Adrenal gland (tissue), 12 donors: ENCODE results near the gene PNPLA8. TPM values are rescaled to one million over a fixed set of nuclear protein-coding genes. Genes with fewer than 3 reads are reported as not detected.

Experiments
- DNase-seq, 7 donors: peaks; one replicate each; pipeline ENCODE4 v3.0.0-alpha.2; 2019 to 2020
- H3K27ac ChIP-seq, 5 donors: fragments of 200-600 bp; sonication (generic) in 4 of 5; 1 replicate in 3 of 5; 2 replicates in 2 of 5; pipeline versions ENCODE4 v1.5.1 to v1.8.0; 2016 to 2020; ENCODE audit warnings: mild to moderate bottlenecking in 1 of 5
- H3K27me3 ChIP-seq: fragments of 200-600 bp; 2 replicates; pipeline ENCODE4 v1.8.0; 2021
- H3K36me3 ChIP-seq, 2 donors: fragments of 200-600 bp; replicated peaks in 1 of 2; 1 replicate in 1 of 2; 2 replicates in 1 of 2; pipeline versions ENCODE4 v1.5.1 to v1.8.0; 2018 to 2022
- H3K4me1 ChIP-seq, 2 donors: fragments of 200-600 bp; replicated peaks in 1 of 2; 1 replicate in 1 of 2; 2 replicates in 1 of 2; pipeline versions ENCODE4 v1.5.1 to v1.8.0; 2018 to 2021
- H3K4me3 ChIP-seq, 4 donors: fragments of 200-600 bp; sonication (generic) in 3 of 4; one replicate each; pipeline ENCODE4 v1.5.1; 2016 to 2018
- H3K9me3 ChIP-seq, 3 donors: fragments of 200-600 bp; sonication (generic) in 1 of 3; replicated peaks in 1 of 3; 1 replicate in 2 of 3; 2 replicates in 1 of 3; pipeline versions ENCODE4 v1.5.1 to v1.8.0; 2016 to 2021
- POLR2A ChIP-seq, 2 donors: fragments of 450-650 bp; IDR thresholded peaks; one replicate each; pipeline ENCODE4 v1.6.1; 2017; ENCODE audit warnings: antibody characterized with exemption in 2 of 2, mild to moderate bottlenecking in 2 of 2, moderate library complexity in 1 of 2
- WGBS, 4 donors: extraction: QIAGEN DNeasy Blood & Tissue Kit in 2 of 4; methylation state at CpG; one replicate each; pipeline versions ENCODE4 v1.1.5 to v1.1.7; 2013 to 2017; 5-methylcytosine and 5-hydroxymethylcytosine counted together
- intact Hi-C, 2 donors: fragments of 100-400 bp; cut with DNase I; formaldehyde crosslinking; loops; one replicate each; pipeline versions ENCODE4 v1.14.1 to v1.15.0; 2022 to 2023
- polyA plus RNA-seq, 3 donors: library from polyadenylated mRNA; stranded (reverse); fragments of 200-250 nt in 2 of 3; fragments of 350-450 nt in 1 of 3; fragmentation: Illumina TruSeq in 1 of 3; extraction: RNeasy Lipid Tissue Mini Kit (QIAGEN cat#74804) in 1 of 3; gene quantifications; one replicate each; pipeline ENCODE4 v1.2.3, GENCODE V29; 2013 to 2014
- total RNA-seq, 9 donors: library from RNA; depleted of rRNA in 4 of 9; stranded (reverse); fragments of >200 nt in 4 of 9; fragments of 120-200 nt in 1 of 9; fragmentation: NEBNext Ultra II Directional in 1 of 9; extraction: Animal tissue kit (Norgen Biotek cat#: 25700) in 1 of 9; gene quantifications; one replicate each; pipeline versions ENCODE4 v1.1.0 to v1.2.4, GENCODE V29; 2013 to 2023
- TF ChIP-seq, protein P1 (sequence below), 6 experiments: fragments of 450-650 bp in 4 of 6; fragments of 200-600 bp in 2 of 6; sonication (generic) in 1 of 6; IDR thresholded peaks; 1 replicate in 5 of 6; 2 replicates in 1 of 6; pipeline versions ENCODE4 v1.5.1 to v1.8.0; 2016 to 2021; ENCODE audit warnings: antibody characterized with exemption in 6 of 6, mild to moderate bottlenecking in 2 of 6, moderate library complexity in 1 of 6
- donor health status: healthy with polysubstance abuse.
- donor health status: Bipolar disorder and iron deficiency.
- donor health status: DM: yes; HTN: yes; CAD: no.
- donor health status: DM: no; HTN: no; CAD: no.
- donor health status: DM: no; HTN: no; CAD: no.
- donor health status: DM: yes; HTN: yes; CAD: no.

PNPLA8 gene
- total and polyA plus RNA-seq, 12 donors: 17.9 to 131 (median 50.5) TPM

DNA sequence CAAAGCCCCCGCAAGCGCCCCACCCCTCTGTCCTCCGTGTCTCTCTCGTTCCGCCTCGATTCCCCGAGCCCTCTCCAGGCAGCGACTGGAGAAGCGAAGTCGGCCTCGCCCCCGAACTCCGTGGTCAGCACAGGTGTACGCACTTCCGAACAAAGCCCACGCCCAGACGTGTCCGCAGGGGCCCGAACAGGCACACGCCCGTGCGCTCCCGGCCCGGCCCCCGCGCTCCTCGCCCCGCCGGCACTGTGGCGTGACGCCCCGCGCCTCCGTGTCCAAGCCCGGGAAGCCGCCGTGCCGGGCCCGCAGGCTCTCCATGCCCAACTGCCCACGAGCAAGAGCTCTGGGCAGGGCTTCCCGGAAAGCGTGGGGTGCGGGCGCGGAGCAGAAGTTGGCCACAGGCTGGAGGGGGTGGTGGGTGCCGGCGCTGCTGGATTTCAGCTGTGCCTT, 70.4 kb downstream of the PNPLA8 start:
- peak in 5 of 7 donors; percentile 33 to 70 (median 53) for DNase-seq
- intact Hi-C loops: loop anchor here in 1 of 2 donors (10.0 kb wide), 1 partner anchor 271 kb away; no protein-coding TSS in a partner anchor
- Histone ChIP-seq H3K4me3 (peak overlapping the region; percentile 65 to 83 (median 78)), H3K27me3 (no peaks in the 10 kb centered on the region), H3K27ac (peak overlapping the region; percentile 54 to 92 (median 78)), H3K4me1 (peaks cover 3 to 33% of the 10 kb centered on the region in 2 donors), H3K9me3 (no peaks in the 10 kb centered on the region), H3K36me3 (no peaks in the 10 kb centered on the region)
- 0 to 1% (median 1%) methylated on average over 6 to 47 of the region's 47 CpGs; no CpG with 5 or more reads in 1 of the 4 donors for WGBS, 4 donors
- TF ChIP-seq, protein P1, sequence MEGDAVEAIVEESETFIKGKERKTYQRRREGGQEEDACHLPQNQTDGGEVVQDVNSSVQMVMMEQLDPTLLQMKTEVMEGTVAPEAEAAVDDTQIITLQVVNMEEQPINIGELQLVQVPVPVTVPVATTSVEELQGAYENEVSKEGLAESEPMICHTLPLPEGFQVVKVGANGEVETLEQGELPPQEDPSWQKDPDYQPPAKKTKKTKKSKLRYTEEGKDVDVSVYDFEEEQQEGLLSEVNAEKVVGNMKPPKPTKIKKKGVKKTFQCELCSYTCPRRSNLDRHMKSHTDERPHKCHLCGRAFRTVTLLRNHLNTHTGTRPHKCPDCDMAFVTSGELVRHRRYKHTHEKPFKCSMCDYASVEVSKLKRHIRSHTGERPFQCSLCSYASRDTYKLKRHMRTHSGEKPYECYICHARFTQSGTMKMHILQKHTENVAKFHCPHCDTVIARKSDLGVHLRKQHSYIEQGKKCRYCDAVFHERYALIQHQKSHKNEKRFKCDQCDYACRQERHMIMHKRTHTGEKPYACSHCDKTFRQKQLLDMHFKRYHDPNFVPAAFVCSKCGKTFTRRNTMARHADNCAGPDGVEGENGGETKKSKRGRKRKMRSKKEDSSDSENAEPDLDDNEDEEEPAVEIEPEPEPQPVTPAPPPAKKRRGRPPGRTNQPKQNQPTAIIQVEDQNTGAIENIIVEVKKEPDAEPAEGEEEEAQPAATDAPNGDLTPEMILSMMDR (IDR thresholded peaks at IDR 0.05): no peak
- no peak for TF ChIP-seq POLR2A (IDR thresholded peaks at IDR 0.05)

DNA sequence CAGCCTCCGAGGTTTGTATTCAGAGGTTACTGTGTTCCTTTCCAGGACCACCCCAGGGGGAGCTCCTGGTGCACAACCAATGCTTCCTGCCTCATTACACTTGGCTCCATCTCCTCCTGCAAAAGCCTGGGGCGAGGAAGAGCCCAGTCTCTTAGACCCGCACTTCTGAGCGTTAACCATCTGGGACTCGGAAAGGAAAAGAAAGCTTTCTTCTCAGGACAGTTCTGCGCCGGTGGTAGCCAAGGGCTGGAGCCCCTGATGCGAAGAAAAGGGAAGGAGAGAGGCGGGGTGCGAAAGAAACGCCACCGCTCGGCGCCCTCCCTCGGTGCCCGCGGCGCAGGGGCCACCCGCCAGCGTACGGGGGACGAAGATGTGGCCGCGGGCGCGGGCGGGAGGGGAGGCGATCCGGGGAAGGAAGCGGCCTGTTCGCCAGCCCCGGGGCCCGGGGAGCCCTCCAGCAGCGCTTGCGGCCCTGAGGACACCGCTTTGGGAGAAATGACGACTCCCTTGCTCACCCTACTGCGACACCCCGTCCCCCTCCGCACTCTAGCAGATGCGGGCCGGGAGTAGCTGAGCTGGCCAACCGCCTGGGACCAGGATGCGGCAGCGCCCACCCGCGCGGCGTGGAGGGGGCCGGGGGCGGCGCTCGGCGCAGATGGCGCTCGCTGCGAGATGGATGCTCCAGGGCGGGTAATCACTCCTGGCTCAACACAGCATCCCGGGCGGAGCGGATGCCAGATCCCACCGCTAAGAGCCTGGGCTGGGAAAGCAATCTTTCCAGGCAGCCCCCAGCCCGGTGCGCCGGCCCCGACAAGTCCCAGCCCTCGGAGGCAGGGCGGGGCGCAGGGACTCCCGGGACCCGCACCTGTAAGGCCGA, 71.0 kb downstream of the PNPLA8 start:
- intact Hi-C loops: loop anchor here in 1 of 2 donors (10.0 kb wide), 1 partner anchor 270 kb away; no protein-coding TSS in a partner anchor
- peaks cover 4 to 33% of the 10 kb centered on the region in 2 donors for H3K4me1 ChIP-seq
- no peaks in the 10 kb centered on the region for H3K36me3 ChIP-seq
- H3K27ac ChIP-seq: peak overlapping the region in 4 of 5 donors; percentile 77 to 92 (median 84)
- DNase-seq: peak; percentile 43 to 65 (median 50)
- H3K27me3 ChIP-seq: no peaks in the 10 kb centered on the region
- WGBS, 4 donors: 1 to 2% (median 1%) methylated on average over 11 to 72 of the region's 72 CpGs
- peak overlapping the region; percentile 65 to 80 (median 71) for H3K4me3 ChIP-seq
- TF ChIP-seq, protein P1 (IDR thresholded peaks at IDR 0.05): no peak
- TF ChIP-seq POLR2A (IDR thresholded peaks at IDR 0.05): peak in 1 of 2 donors; percentile 35
- H3K9me3 ChIP-seq: no peaks in the 10 kb centered on the region

DNA sequence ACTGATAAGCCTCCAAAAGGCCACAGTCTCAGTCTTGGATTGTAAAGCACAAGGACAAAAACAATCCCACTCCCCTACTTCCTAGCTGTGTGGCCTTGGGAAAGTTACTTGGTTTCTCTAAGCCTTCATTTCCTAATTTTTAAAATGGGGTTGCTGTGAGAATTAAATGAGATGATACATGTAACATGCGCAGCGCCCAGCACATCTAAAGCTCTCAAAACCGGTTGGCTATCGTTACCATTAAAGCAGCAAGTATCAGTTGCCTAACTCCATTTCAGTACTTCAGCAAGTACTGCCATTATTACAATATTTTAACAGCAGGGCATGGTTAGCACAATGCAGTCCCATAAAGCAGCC, 71.6 kb downstream of the PNPLA8 start:
- no peak for DNase-seq
- peak overlapping the region; percentile 65 to 80 (median 71) for H3K4me3 ChIP-seq
- 19 to 42% (median 33%) methylated on average over 4 of the region's 4 CpGs for WGBS, 4 donors
- H3K27me3 ChIP-seq: no peaks in the 10 kb centered on the region
- intact Hi-C loops: loop anchor here in 1 of 2 donors (10.0 kb wide), 1 partner anchor 269 kb away; no protein-coding TSS in a partner anchor
- TF ChIP-seq, protein P1 (IDR thresholded peaks at IDR 0.05): no peak
- TF ChIP-seq POLR2A (IDR thresholded peaks at IDR 0.05): no peak
- no peaks in the 10 kb centered on the region for H3K9me3 ChIP-seq
- H3K27ac ChIP-seq: peak overlapping the region in 4 of 5 donors; percentile 77 to 92 (median 84)
- H3K4me1 ChIP-seq: peaks cover 10 to 36% of the 10 kb centered on the region in 2 donors
- H3K36me3 ChIP-seq: no peaks in the 10 kb centered on the region

DNA sequence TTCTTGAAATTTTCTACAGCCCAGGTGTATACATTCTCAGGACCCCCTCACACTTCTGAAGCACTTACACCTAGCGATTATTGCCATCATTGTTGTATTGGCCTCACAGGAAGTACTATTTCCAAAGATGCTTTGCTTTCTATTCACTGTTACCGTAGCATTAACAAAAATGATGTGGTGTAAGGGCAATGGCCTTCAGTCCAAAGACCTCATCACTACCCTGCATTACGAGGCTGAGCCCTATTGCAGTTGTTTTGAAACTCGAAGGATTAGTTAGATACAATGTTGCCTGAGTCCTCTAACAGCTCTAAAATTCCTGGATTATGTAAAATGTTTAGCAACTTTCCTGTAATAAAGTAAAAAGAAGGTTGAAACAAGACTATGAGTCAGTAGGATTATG, 72.6 kb downstream of the PNPLA8 start:
- H3K4me1 ChIP-seq: peaks cover 15 to 46% of the 10 kb centered on the region in 2 donors
- H3K27me3 ChIP-seq: no peaks in the 10 kb centered on the region
- 55 to 58% (median 58%) methylated on average over 4 of the region's 4 CpGs for WGBS, 4 donors
- peak overlapping the region in 2 of 5 donors; percentile 9 to 91 for H3K27ac ChIP-seq
- peak overlapping the region in 1 of 4 donors; percentile 80 for H3K4me3 ChIP-seq
- TF ChIP-seq, protein P1 (IDR thresholded peaks at IDR 0.05): no peak
- TF ChIP-seq POLR2A (IDR thresholded peaks at IDR 0.05): no peak
- H3K36me3 ChIP-seq: no peaks in the 10 kb centered on the region
- intact Hi-C loops: loop anchor here in 1 of 2 donors (10.0 kb wide), 1 partner anchor 269 kb away; no protein-coding TSS in a partner anchor
- no peaks in the 10 kb centered on the region for H3K9me3 ChIP-seq
- peak in 1 of 7 donors; percentile 36 for DNase-seq
